HEK293 (cell line): ENCODE measurements around the gene DGUOK.

Source experiments
- CTCF ChIA-PET: fragments of 350-600 bp; formaldehyde crosslinking; extraction: SDS; loops from one replicate; lab custom pipeline; 2021; ENCODE audit warnings: antibody characterized with exemption; lab: Yijun Ruan, JAX
- POLR2A ChIA-PET: fragments of 300-600 bp; formaldehyde crosslinking; extraction: SDS; loops from one replicate; lab custom pipeline; 2020; ENCODE audit warnings: antibody characterized with exemption, inconsistent platforms; lab: Yijun Ruan, JAX
- H3K27ac ChIP-seq: fragments of 200-500 bp; sonication (Bioruptor generic); 2 replicates; pipeline ENCODE4 v1.5.1; 2014; ENCODE audit warnings: low read depth, low read length, control low read depth, inconsistent platforms; ENCODE audit errors: extremely low read depth
- H3K36me3 ChIP-seq, 2 experiments: fragments of 200-500 bp in 1 of 2; sonication (Bioruptor generic) in 1 of 2; 1 replicate in 1 of 2; 2 replicates in 1 of 2; pipeline ENCODE4 v1.5.1; 2014 to 2017; ENCODE audit warnings: inconsistent platforms in 2 of 2, low read length in 2 of 2; ENCODE audit not compliant: control insufficient read depth in 2 of 2, insufficient read depth in 1 of 2
- H3K4me1 ChIP-seq: fragments of 200-500 bp; sonication (Bioruptor generic); 2 replicates; pipeline ENCODE4 v1.5.1; 2014; ENCODE audit warnings: mild to moderate bottlenecking, low read length, inconsistent platforms; ENCODE audit not compliant: control insufficient read depth, insufficient read depth
- H3K4me3 ChIP-seq: 2 replicates; pipeline ENCODE4 v1.5.1; 2011; ENCODE audit warnings: low read depth, mild to moderate bottlenecking, control low read depth, low read length, moderate library complexity
- H3K9me3 ChIP-seq: fragments of 200-500 bp; sonication (Bioruptor generic); 2 replicates; pipeline ENCODE4 v1.5.1; 2014; ENCODE audit warnings: low read depth, low read length, inconsistent platforms; ENCODE audit not compliant: control insufficient read depth, insufficient read depth
- EGR2 ChIP-seq: fragments of 450-650 bp; formaldehyde crosslinking; IDR thresholded peaks from 2 replicates; pipeline ENCODE4 v1.5.1; 2016; ENCODE audit warnings: low read depth, missing biosample characterization, missing genetic modification characterization
- ZNF121 ChIP-seq: fragments of 450-650 bp; formaldehyde crosslinking; IDR thresholded peaks from 2 replicates; pipeline ENCODE4 v1.5.1; 2016; ENCODE audit warnings: missing biosample characterization, missing genetic modification characterization
- ZNF138 ChIP-seq: fragments of 450-650 bp; formaldehyde crosslinking; IDR thresholded peaks from 2 replicates; pipeline ENCODE4 v1.5.1; 2016; ENCODE audit warnings: missing biosample characterization, missing genetic modification characterization, borderline replicate concordance
- ZNF341 ChIP-seq: fragments of 450-650 bp; formaldehyde crosslinking; IDR thresholded peaks from 2 replicates; pipeline ENCODE4; 2016; ENCODE audit warnings: low read depth, missing biosample characterization, missing genetic modification characterization
- ZNF37A ChIP-seq: fragments of 450-650 bp; IDR thresholded peaks from 2 replicates; pipeline ENCODE4 v1.5.1; 2018; ENCODE audit warnings: missing biosample characterization, missing genetic modification characterization
- ZNF626 ChIP-seq: fragments of 450-650 bp; sonication (Bioruptor Pico); formaldehyde crosslinking; IDR thresholded peaks from 2 replicates; pipeline ENCODE4 v1.5.1; 2018; ENCODE audit warnings: missing biosample characterization, missing genetic modification characterization, inconsistent platforms
- TF ChIP-seq, protein P1 (sequence below): IDR thresholded peaks from 2 replicates; pipeline ENCODE4 v1.6.1; 2011; ENCODE audit warnings: mild to moderate bottlenecking, low read depth, low read length, borderline replicate concordance
- TF ChIP-seq, protein P2 (sequence below): fragments of 450-650 bp; formaldehyde crosslinking; IDR thresholded peaks from 2 replicates; pipeline ENCODE4 v1.5.1; 2016; ENCODE audit warnings: missing biosample characterization, missing genetic modification characterization
- TF ChIP-seq, protein P3 (sequence below): fragments of 450-650 bp; formaldehyde crosslinking; IDR thresholded peaks from 2 replicates; pipeline ENCODE4 v1.5.1; 2016; ENCODE audit warnings: missing biosample characterization, missing genetic modification characterization
- TF ChIP-seq, protein P4 (sequence below): fragments of 450-650 bp; formaldehyde crosslinking; IDR thresholded peaks from 2 replicates; pipeline ENCODE4 v1.5.1; 2017; ENCODE audit warnings: missing biosample characterization, mild to moderate bottlenecking, missing genetic modification characterization, moderate library complexity

The DGUOK gene

DNA sequence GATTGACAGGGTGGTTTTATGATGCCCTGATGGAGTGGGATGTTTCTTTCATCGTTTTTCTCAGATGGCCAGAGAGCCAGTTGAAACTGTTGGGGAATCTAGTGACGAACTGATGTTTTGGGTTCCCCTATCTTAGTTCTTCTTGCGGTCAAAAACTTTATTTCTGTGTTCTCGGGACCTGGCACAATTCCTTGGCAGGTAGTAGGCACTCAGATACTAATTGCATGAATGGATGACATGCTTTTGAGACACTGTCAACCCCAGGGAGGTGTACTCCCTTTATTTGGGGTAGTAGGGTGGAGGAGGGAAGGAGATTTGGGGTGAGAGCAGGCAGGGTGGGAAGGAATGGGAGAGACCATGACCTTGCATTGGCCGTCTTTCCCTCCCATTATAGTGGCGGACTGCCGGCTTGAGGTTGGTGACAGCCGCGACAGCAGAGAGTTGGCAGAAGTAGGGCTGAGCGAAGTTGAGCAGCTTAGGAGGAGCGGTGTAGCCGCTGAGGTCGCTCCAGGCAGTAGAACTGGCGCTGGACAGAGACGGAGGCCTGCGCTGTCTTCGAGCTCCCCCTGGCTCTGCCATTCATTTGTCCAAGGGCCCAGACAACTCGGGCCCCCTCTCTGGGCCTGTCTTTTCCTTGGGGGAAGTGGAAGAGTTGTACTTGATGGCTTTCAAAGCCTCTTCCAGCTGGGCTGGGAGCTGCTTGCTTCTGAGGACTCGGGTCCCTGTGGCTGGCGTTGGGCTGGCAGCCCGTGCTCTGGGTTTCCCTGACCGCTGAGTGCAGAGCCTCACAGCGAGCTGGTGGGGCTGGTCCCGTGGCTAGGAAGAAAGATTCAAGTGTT is 60.6 kb downstream of the DGUOK start:
- Histone ChIP-seq H3K27ac (no peak overlapping the region), H3K9me3 (no peaks in the 10 kb centered on the region), H3K4me1 (peaks cover 7% of the 10 kb centered on the region; the same call in 1 of the 2 replicates), H3K4me3 (no peak overlapping the region), H3K36me3 (peaks cover 4 to 39% of the 10 kb centered on the region in 2 experiments; a peak in 2 of 3 replicates)
- CTCF ChIA-PET, result interaction anchor here (0.5 to 0.6 kb wide), 2 partner anchors 9 to 40 kb away, joined by 3 read pairs; no protein-coding TSS in a partner anchor
- POLR2A ChIA-PET, result interaction anchor here (0.6 to 2.5 kb wide), 4 partner anchors 10 to 366 kb away, joined by 3 to 10 read pairs (median 6); no protein-coding TSS in a partner anchor
- TF ChIP-seq, protein P1, sequence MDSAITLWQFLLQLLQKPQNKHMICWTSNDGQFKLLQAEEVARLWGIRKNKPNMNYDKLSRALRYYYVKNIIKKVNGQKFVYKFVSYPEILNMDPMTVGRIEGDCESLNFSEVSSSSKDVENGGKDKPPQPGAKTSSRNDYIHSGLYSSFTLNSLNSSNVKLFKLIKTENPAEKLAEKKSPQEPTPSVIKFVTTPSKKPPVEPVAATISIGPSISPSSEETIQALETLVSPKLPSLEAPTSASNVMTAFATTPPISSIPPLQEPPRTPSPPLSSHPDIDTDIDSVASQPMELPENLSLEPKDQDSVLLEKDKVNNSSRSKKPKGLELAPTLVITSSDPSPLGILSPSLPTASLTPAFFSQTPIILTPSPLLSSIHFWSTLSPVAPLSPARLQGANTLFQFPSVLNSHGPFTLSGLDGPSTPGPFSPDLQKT, result no peak
- no peak for TF ChIP-seq ZNF626 (tag by site-specific recombination)
- TF ChIP-seq, protein P2, sequence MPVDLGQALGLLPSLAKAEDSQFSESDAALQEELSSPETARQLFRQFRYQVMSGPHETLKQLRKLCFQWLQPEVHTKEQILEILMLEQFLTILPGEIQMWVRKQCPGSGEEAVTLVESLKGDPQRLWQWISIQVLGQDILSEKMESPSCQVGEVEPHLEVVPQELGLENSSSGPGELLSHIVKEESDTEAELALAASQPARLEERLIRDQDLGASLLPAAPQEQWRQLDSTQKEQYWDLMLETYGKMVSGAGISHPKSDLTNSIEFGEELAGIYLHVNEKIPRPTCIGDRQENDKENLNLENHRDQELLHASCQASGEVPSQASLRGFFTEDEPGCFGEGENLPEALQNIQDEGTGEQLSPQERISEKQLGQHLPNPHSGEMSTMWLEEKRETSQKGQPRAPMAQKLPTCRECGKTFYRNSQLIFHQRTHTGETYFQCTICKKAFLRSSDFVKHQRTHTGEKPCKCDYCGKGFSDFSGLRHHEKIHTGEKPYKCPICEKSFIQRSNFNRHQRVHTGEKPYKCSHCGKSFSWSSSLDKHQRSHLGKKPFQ (tag by site-specific recombination), result no peak
- TF ChIP-seq, protein P3, sequence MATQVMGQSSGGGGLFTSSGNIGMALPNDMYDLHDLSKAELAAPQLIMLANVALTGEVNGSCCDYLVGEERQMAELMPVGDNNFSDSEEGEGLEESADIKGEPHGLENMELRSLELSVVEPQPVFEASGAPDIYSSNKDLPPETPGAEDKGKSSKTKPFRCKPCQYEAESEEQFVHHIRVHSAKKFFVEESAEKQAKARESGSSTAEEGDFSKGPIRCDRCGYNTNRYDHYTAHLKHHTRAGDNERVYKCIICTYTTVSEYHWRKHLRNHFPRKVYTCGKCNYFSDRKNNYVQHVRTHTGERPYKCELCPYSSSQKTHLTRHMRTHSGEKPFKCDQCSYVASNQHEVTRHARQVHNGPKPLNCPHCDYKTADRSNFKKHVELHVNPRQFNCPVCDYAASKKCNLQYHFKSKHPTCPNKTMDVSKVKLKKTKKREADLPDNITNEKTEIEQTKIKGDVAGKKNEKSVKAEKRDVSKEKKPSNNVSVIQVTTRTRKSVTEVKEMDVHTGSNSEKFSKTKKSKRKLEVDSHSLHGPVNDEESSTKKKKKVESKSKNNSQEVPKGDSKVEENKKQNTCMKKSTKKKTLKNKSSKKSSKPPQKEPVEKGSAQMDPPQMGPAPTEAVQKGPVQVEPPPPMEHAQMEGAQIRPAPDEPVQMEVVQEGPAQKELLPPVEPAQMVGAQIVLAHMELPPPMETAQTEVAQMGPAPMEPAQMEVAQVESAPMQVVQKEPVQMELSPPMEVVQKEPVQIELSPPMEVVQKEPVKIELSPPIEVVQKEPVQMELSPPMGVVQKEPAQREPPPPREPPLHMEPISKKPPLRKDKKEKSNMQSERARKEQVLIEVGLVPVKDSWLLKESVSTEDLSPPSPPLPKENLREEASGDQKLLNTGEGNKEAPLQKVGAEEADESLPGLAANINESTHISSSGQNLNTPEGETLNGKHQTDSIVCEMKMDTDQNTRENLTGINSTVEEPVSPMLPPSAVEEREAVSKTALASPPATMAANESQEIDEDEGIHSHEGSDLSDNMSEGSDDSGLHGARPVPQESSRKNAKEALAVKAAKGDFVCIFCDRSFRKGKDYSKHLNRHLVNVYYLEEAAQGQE (tag by site-specific recombination), result peak; percentile 92
- no peak for TF ChIP-seq ZNF37A (tag by site-specific recombination)
- TF ChIP-seq, protein P4, sequence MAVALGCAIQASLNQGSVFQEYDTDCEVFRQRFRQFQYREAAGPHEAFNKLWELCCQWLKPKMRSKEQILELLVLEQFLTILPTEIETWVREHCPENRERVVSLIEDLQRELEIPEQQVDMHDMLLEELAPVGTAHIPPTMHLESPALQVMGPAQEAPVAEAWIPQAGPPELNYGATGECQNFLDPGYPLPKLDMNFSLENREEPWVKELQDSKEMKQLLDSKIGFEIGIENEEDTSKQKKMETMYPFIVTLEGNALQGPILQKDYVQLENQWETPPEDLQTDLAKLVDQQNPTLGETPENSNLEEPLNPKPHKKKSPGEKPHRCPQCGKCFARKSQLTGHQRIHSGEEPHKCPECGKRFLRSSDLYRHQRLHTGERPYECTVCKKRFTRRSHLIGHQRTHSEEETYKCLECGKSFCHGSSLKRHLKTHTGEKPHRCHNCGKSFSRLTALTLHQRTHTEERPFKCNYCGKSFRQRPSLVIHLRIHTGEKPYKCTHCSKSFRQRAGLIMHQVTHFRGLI (tag by site-specific recombination), result peak; percentile 87

DNA sequence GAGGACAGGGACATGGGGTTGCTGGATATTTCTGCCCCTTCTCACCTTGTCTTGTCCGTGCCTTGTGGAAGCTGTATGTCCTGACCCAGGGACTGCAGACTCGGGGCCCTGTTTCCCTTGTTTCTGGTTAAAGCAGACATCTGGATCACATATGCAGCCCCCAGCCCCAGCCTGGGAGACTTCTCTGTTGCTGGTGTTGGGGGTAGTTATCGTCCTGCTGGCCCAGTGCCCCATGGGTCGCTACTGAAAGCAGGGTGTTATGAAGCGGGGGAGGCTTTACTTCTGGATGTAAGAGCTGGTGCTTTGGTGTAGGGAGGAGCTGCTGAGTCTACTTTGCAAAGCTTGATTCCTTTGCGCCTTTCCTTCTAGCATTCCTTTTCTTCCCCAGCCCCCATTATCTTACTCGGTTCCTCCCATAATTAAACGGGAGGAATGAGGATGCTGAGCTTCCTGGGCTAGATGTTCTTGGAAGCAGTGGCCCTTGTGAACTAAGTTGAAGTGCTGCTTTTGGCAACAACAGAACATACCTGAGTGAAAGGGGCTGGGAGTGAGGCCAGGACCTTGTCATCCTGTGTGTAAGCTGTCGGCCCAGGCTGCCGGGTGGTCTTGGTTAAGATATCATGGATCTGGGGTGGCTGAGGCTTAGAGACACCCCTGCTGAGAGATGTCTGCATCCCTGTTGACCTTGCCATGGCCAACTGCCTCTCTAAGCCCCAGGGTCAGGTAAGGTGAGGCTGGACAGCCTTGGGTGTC is 61.4 kb downstream of the DGUOK start:
- ChIA-PET CTCF (interaction anchor here (0.5 to 0.6 kb wide), 2 partner anchors 8 to 118 kb away, joined by 3 to 4 read pairs; no protein-coding TSS in a partner anchor), POLR2A (interaction anchor here (0.5 to 1.5 kb wide), 5 partner anchors 9 to 365 kb away, joined by 3 to 8 read pairs (median 4); no protein-coding TSS in a partner anchor)
- Histone ChIP-seq H3K36me3 (peaks cover 4 to 39% of the 10 kb centered on the region in 2 experiments; a peak in 2 of 3 replicates), H3K9me3 (no peaks in the 10 kb centered on the region), H3K4me3 (no peak overlapping the region), H3K27ac (no peak overlapping the region), H3K4me1 (peaks cover 7% of the 10 kb centered on the region; the same call in 1 of the 2 replicates)
- no peak for TF ChIP-seq ZNF138 (tag by site-specific recombination)
- TF ChIP-seq ZNF341, result peak; percentile 78

DNA sequence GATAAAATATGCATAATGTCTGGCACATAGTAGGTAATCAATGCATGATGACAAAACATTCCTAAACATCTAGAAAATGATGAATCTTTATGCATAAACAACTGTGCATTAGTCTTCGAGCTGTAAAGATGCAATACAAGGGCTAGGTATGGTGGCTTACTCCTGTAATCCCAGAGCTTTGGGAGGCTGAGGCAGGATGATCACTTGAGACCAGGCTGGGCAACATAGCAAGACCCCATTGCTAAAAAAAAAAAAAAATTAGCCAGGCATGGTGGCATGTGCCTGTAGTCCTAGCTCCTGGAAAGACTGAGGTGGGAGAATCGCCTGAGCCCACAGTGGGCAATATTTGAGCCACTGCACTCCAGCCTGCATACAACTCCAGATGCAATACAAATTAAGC is 63.3 kb downstream of the DGUOK start:
- Histone ChIP-seq H3K9me3 (no peaks in the 10 kb centered on the region), H3K36me3 (peaks cover 4 to 39% of the 10 kb centered on the region in 2 experiments; a peak in 2 of 3 replicates), H3K4me1 (0 out of 2 replicates have a peak, but pooled peaks cover 4% of the 10 kb centered on the region), H3K27ac (no peak overlapping the region), H3K4me3 (no peak overlapping the region)
- TF ChIP-seq EGR2 (tag by site-specific recombination), result no peak
- TF ChIP-seq ZNF121, result peak; percentile 81
- CTCF ChIA-PET, result no interaction called here
- POLR2A ChIA-PET, result interaction anchor here (1.0 kb wide), 1 partner anchor 189 kb away, joined by 3 read pairs; the partner anchor contains the start of gene MOB1A
